Loucy (cell line): Measurements from ENCODE around the gene RERE.

Experiments
- H2AFZ ChIP-seq: fragments of 200-600 bp; sonication (generic); 2 replicates; pipeline ENCODE4 v1.6.0; 2016; ENCODE audit warnings: antibody characterized with exemption, mild to moderate bottlenecking, low read length, moderate library complexity
- H3F3A ChIP-seq: fragments of 200-600 bp; 2 replicates; pipeline ENCODE4 v1.6.0; 2016; ENCODE audit warnings: antibody characterized with exemption, low read depth, mild to moderate bottlenecking
- H3K27me3 ChIP-seq: fragments of 200-600 bp; sonication (generic); 2 replicates; pipeline ENCODE4 v1.6.1; 2014; ENCODE audit warnings: low read length, mild to moderate bottlenecking; ENCODE audit not compliant: insufficient read depth, poor library complexity, severe bottlenecking
- H3K36me3 ChIP-seq: fragments of 200-600 bp; sonication (generic); 2 replicates; pipeline ENCODE4 v1.6.1; 2016; ENCODE audit warnings: low read length; ENCODE audit not compliant: insufficient read depth
- H3K4me1 ChIP-seq: fragments of 200-600 bp; sonication (generic); 2 replicates; pipeline ENCODE4 v1.5.1; 2014; ENCODE audit warnings: low read length, mild to moderate bottlenecking; ENCODE audit not compliant: insufficient read depth, poor library complexity, severe bottlenecking
- H3K4me2 ChIP-seq: fragments of 200-600 bp; sonication (generic); 2 replicates; pipeline ENCODE4 v1.6.0; 2014; ENCODE audit warnings: antibody characterized with exemption, low read length, low read depth, mild to moderate bottlenecking; ENCODE audit not compliant: poor library complexity, severe bottlenecking
- H3K4me3 ChIP-seq: fragments of 200-600 bp; sonication (generic); 2 replicates; pipeline ENCODE4 v1.5.1; 2014; ENCODE audit warnings: low read length, mild to moderate bottlenecking, mixed read lengths; ENCODE audit not compliant: poor library complexity, severe bottlenecking
- H3K79me2 ChIP-seq: fragments of 200-600 bp; sonication (generic); 2 replicates; pipeline ENCODE4 v1.6.1; 2014; ENCODE audit warnings: low read length; ENCODE audit not compliant: insufficient read depth
- H3K9ac ChIP-seq: fragments of 200-600 bp; sonication (generic); 2 replicates; pipeline ENCODE4 v1.6.0; 2014; ENCODE audit warnings: mild to moderate bottlenecking, low read depth, low read length, moderate library complexity; ENCODE audit not compliant: poor library complexity, severe bottlenecking
- H3K9me2 ChIP-seq: fragments of 200-600 bp; sonication (generic); replicated peaks from 2 replicates; pipeline ENCODE4 v1.6.1; 2016; ENCODE audit warnings: low read depth, low read length, mixed read lengths
- H3K9me3 ChIP-seq: fragments of 200-600 bp; sonication (generic); 2 replicates; pipeline ENCODE4 v1.6.1; 2014; ENCODE audit warnings: mild to moderate bottlenecking, antibody characterized with exemption, low read length, low read depth; ENCODE audit not compliant: insufficient read depth
- H4K20me1 ChIP-seq: fragments of 200-600 bp; sonication (generic); 2 replicates; pipeline ENCODE4 v1.6.0; 2014; ENCODE audit warnings: antibody characterized with exemption, low read length, mild to moderate bottlenecking; ENCODE audit not compliant: insufficient read depth, poor library complexity, severe bottlenecking
- CTCF ChIP-seq: fragments of 200-600 bp; sonication (generic); conservative IDR thresholded peaks from 2 replicates; pipeline ENCODE4 v1.5.1; 2014; ENCODE audit warnings: mild to moderate bottlenecking, antibody characterized with exemption, low read length
- EZH2phosphoT487 ChIP-seq: fragments of 200-600 bp; IDR thresholded peaks from 2 replicates; pipeline ENCODE4 v1.6.1; 2018; ENCODE audit warnings: antibody characterized with exemption, mild to moderate bottlenecking, moderate library complexity, borderline replicate concordance

The RERE gene

GRCh38 chr1:8328271-8328670, 489.2 kb downstream of the RERE start:
- Histone ChIP-seq H3K9ac (no peak overlapping the region), H3K4me2 (no peak overlapping the region), H3F3A (no peaks in the 10 kb centered on the region), H3K79me2 (no peaks in the 10 kb centered on the region), H3K9me3 (no peaks in the 10 kb centered on the region), H3K4me3 (no peak overlapping the region), H3K4me1 (no peaks in the 10 kb centered on the region), H2AFZ (no peak overlapping the region), H3K27me3 (no peaks in the 10 kb centered on the region), H3K36me3 (no peaks in the 10 kb centered on the region), H3K9me2 (no peaks in the 10 kb centered on the region), H4K20me1 (no peaks in the 10 kb centered on the region)
- TF ChIP-seq CTCF (no peak), EZH2phosphoT487 (no peak)

DNA sequence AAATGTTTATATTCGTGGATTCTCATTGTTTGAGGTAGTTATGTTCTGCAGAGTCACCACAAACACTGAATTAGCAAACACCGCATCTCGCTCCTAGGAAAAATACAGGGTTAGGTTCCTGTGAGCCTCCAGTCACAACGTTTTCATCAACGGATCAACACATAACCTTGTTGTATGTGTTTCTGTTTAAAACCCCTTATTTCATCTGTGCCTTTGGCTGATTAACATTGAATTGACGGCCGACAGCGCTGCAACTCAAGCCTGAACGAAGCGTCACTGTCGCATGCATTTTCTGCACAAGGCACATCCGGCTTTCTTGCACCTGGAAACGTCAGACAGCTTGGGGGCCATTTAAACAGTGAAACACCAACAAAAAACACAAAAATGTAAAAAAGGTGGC, 491.2 kb downstream of the RERE start:
- Histone ChIP-seq H3K9me2 (no peaks in the 10 kb centered on the region), H3K9me3 (no peaks in the 10 kb centered on the region), H3K9ac (no peak overlapping the region), H3K79me2 (no peaks in the 10 kb centered on the region), H4K20me1 (no peaks in the 10 kb centered on the region), H3K36me3 (no peaks in the 10 kb centered on the region), H3K4me1 (no peaks in the 10 kb centered on the region), H2AFZ (no peak overlapping the region), H3F3A (no peaks in the 10 kb centered on the region), H3K4me3 (no peak overlapping the region), H3K27me3 (no peaks in the 10 kb centered on the region), H3K4me2 (no peak overlapping the region)
- TF ChIP-seq CTCF (no peak), EZH2phosphoT487 (no peak)

- Histone ChIP-seq H3K9me2 (no peaks in the 10 kb centered on the region), H3F3A (no peaks in the 10 kb centered on the region), H4K20me1 (no peaks in the 10 kb centered on the region), H3K4me2 (no peak overlapping the region), H3K79me2 (no peaks in the 10 kb centered on the region), H3K9ac (no peak overlapping the region), H3K4me1 (no peaks in the 10 kb centered on the region), H3K36me3 (no peaks in the 10 kb centered on the region), H2AFZ (no peak overlapping the region), H3K4me3 (no peak overlapping the region), H3K27me3 (no peaks in the 10 kb centered on the region), H3K9me3 (no peaks in the 10 kb centered on the region)
- no peak for TF ChIP-seq EZH2phosphoT487
- TF ChIP-seq CTCF = no peak
Measured at GRCh38 chr1:8325771-8326170, 491.7 kb downstream of the RERE start.
